Measurements from ENCODE around the gene ABHD17C. TPM values are rescaled to one million over a fixed set of nuclear protein-coding genes. Genes with fewer than 3 reads are reported as not detected.

Gene ABHD17C
- total and polyA plus RNA-seq, 2 donors (not counting 3 experiments of a cell fraction or from before 2014, with no cell fraction given) = 5.9 to 10.9 TPM

DNA sequence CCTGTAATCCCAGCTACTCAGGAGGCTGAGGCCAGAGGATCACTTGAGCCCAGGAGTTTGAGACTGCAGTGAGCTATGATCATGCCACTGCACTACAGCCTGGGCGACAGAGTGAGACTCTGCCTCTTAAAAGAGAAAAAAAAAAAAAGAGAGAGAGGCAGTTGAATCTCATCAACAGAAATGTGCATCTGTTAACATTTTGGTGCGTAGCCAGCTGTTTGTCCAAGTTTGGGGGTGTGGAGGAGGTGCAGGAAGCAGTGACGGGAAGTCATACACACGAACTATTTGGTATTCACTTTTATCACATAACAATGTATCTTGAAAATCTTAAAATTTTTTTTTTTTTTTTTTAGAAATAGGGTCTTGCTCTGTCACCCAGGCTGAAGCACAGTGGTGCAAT lies 65.8 kb downstream of the ABHD17C start:
- ChIA-PET POLR2A (no interaction called here), CTCF (interaction anchor here (0.7 to 2.1 kb wide), 2 partner anchors 16 to 316 kb away, joined by 3 to 9 read pairs; no protein-coding TSS in a partner anchor)
- BruUV-seq (replicated peaks) = no TSS peak
- Histone ChIP-seq H3K27ac (ENCODE audit: insufficient read depth, low read depth, low read length) (no peak overlapping the region), H3K4me2 (ENCODE audit: insufficient read depth, low read length) (no peak overlapping the region), H3K9me1 (replicated peaks; ENCODE audit: control insufficient read depth, extremely low read depth, insufficient read depth, low read length) (no peaks in the 10 kb centered on the region), H2AFZ (ENCODE audit: low read depth, low read length) (no peak overlapping the region), H3K9me3 (replicated peaks; ENCODE audit: control insufficient read depth, insufficient read depth, low read length) (no peaks in the 10 kb centered on the region), H3K36me3 (ENCODE audit: control insufficient read depth in 2 of 2, extremely low read depth in 1 of 2, insufficient read depth in 2 of 2, low read length in 2 of 2) (no peaks in the 10 kb centered on the region), H3K4me3 (replicated peaks in 1 of 3; ENCODE audit: insufficient read depth in 1 of 3, low read depth in 1 of 3, low read length in 3 of 3) (no peak overlapping the region), H3K27me3 (ENCODE audit: control insufficient read depth in 2 of 2, insufficient read depth in 2 of 2, low read length in 2 of 2) (no peaks in the 10 kb centered on the region), H3K9ac (replicated peaks; ENCODE audit: extremely low read depth, insufficient read depth, low read length) (no peak overlapping the region), H4K20me1 (replicated peaks; ENCODE audit: control insufficient read depth, extremely low read depth, insufficient read depth, low read length) (no peaks in the 10 kb centered on the region), H3K79me2 (ENCODE audit: control insufficient read depth, insufficient read depth, low read length) (no peaks in the 10 kb centered on the region), H3K4me1 (ENCODE audit: control insufficient read depth, extremely low read depth, insufficient read depth, low read length) (no peaks in the 10 kb centered on the region)
- TF ChIP-seq GATA2 (IDR thresholded peaks at IDR 0.05; ENCODE audit: insufficient read depth, insufficient read length, low read depth, low read length) (no peak), POLR2A (IDR thresholded peaks at IDR 0.05; ENCODE audit: low read depth, low read length) (no peak), CTCF (IDR thresholded peaks at IDR 0.05; ENCODE audit: extremely low read depth in 1 of 2, insufficient read depth in 1 of 2, low read depth in 1 of 2, low read length in 2 of 2) (no peak), JUN (IDR thresholded peaks at IDR 0.05; ENCODE audit: borderline replicate concordance, insufficient read depth, insufficient read length, low read depth) (no peak), POLR2AphosphoS5 (IDR thresholded peaks at IDR 0.05; ENCODE audit: insufficient read depth, low read depth, low read length) (no peak), MYC (IDR thresholded peaks at IDR 0.05; ENCODE audit: low read depth, low read length) (no peak)
- TF ChIP-seq, protein P1, sequence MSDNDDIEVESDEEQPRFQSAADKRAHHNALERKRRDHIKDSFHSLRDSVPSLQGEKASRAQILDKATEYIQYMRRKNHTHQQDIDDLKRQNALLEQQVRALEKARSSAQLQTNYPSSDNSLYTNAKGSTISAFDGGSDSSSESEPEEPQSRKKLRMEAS (IDR thresholded peaks at IDR 0.05; ENCODE audit: insufficient read depth, insufficient read length) = no peak
- dilution Hi-C loops (cut with MboI; ENCODE audit: extremely low pct_ligation_motif_present, low sequenced_read_pairs) = no loop called here
- FAIRE-seq (no peak), DNase-seq (ENCODE audit: low read depth, low spot score) (no peak)
- intact Hi-C loops (cut with micrococcal nuclease) = no loop called here

Data from endothelial cell of umbilical vein (primary cell).